HG03442 (cell line): ENCODE measurements around the gene NRXN3.
"Not testable (repeated sequence)": the region's sequence is repeated elsewhere in the genome, so short reads cannot be mapped to it uniquely, and the experiment has no call there.

Experiments used
- ATAC-seq: cut with Tn5 transposase; IDR thresholded peaks from one replicate; pipeline ENCODE4 v1.9.1; 2021; ENCODE audit warnings: mild to moderate bottlenecking, moderate library complexity; ENCODE audit not compliant: unreplicated experiment

NRXN3 gene

DNA sequence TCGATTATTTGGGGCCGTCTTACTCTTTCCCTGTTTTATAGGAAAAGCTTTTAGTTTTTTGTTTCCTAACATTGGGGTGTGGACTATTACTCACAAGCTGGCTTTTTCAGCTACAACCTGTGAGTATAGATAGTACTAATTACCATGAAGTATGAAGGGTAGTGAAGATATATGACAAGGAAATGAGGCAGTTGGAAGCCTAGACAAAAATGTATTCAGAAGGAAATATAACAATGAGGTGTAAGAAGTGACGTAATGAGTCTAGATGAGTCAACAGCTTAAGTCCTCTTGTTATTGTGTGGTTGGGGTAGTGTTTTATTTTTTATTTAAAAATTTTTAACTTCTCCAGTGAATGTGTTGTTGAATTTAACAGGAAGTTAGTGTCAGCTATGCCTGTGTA is 804.5 kb downstream of the NRXN3 start:
- no peak for ATAC-seq

DNA sequence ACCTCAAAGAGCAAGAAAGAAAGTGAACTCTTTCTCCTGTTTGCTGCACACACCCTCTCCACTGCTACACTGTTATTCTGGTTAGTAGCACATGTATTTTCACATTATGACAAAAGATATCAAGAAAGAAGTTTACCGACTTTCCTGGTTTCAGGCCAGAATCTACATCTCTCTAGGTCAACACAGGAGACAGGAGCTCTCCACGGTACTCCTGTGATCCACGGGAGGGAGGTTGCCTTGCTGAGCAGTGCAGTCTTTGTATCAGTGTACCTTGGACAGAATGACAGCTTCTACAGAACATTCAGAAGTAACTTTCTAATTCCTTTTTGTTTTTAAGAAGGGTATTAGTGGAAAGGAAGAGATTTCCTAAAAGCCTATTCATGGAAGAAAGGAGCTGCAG is 805.6 kb downstream of the NRXN3 start:
- ATAC-seq = no peak

DNA sequence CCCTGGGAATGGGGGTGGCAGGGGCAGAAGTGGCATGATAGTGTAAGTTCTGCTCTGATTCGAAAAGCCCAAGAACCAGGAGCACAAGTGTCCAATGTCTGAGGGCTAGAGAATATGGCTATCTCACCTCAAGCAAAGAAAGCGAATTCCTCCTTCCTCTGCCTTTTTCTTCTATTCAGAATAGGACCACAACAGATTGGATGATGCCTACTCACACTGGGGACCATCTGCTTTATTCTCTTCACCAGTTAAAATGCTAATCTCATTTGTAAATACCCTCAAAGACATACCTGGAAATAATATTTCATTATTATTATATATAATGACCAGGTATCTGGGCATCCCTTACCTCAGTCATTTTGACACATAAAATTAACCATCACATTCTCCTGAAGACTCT is 808.7 kb downstream of the NRXN3 start:
- ATAC-seq = no peak

DNA sequence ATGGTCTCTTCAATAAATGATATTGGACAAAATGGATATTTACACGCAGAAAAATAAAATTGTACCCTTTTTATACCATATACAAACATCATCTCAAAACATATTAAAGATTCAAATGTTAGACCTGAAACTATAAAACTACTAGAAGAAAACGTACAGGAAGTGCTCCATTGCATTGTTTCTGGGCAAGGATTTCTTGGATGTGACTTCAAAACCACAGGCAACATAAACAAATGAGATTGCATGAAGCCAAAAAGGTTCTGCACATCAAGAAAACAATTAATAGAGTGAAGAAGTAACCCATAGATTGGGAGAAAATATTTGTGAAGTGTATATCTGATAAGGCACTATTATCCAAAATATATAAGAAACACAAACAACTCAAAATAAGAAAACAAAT is 812.4 kb downstream of the NRXN3 start:
- ATAC-seq = no peak

DNA sequence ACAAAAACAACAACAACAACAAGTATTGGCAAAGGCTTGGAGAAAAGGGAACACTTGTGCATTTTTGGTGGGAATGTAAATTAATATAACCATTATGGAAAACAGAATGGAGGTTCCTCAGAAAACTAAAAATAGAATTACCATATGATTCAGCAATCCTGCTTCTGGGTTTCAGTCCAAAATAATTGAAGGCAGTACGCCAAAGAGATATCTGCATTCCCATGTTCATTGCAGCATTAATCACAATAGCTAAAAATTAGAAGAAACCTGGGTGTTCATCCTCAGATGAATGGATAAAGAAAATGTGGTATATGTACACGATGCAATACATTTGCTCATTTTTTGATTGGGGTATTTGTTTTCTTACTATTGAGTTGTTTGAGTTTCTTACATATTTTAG is 813.0 kb downstream of the NRXN3 start:
- no peak for ATAC-seq

DNA sequence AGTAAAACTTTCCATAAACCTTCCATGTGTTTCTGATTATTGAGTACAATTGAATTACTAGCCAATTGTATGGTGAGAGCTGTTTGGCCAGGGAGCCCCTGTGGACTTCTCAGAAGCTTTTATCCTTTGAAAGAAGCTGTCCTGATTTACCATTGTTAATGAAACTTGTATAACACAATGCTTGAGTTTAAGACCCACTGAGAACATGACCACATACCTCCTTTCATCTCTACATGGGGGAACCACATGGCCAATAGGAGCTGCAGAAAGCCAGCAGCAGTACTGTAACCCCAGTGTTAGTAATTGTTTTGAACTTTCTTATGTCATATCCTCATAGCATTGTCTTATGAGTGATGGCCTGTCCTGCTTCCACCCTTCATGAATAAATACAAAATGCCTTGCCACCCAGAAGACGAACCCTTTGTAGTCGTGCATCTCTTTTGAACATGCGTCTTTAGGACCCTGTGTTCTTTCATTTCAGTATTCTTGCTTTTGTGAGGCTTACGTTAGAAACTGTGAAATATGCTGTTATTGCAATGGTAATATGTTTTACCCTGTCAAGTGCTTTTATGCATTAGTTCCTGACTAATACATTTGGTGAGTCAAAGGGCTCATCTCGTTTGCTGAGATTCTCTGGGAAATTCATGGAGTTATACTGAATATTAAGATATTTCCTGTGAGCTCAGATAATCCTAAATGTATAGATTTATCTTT is 815.7 kb downstream of the NRXN3 start:
- ATAC-seq = no peak

DNA sequence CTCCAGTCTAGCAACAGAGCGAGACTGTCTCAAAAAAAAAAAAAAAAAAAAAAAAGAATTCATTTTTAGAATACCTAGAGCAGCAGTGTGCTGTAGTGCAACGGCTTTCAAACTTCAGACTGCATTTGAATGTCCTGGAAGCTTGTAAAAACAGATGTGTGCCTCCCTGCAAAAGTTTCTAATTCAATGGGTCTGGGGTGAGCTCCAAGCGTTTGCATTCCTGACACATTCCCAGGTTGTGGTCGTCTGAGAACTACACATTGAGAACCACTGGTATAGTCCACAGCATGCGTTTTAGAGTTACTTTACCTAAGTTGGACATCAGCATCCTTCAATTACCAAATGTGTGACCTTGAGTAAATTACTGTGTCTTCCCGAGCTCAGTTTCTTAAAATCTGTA is 816.8 kb downstream of the NRXN3 start:
- ATAC-seq = no peak

DNA sequence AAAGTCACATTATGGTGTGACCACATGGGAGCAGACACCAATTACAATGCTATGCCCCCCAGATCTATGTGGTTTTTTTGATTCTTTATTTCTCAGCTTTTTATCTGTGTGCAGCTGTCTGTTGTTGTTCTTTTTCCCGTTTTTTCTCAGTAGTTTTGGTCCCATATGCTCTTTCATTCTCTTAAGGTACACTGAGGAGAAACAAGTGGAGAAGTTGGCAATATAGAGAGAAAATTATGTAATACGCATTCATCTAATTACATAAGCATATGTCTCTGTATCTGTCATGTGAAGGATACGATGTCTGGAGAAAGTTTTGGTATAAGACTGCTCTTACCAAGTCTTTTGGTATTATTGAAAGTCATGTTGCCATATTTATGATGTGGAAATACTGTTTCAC is 819.0 kb downstream of the NRXN3 start:
- ATAC-seq = no peak

DNA sequence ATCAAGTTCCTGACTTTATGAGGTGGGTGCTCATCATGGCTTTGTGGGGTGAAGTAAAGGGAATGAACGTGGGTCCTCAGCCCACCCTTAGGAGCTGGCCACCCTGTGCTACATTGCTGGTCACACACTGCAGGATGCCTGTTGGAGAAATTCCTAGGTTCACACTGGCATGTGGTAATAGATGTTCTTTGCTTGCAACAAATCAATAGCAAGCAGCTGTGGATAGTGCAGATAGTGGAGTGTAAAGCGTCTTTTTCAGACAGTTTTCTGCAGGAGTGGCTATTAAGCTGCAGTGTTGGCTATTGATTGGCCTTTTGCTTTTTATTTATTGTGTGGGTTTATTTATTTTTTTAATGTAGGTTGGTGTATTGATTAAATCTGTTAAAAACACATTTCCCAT is 822.7 kb downstream of the NRXN3 start:
- ATAC-seq = no peak

DNA sequence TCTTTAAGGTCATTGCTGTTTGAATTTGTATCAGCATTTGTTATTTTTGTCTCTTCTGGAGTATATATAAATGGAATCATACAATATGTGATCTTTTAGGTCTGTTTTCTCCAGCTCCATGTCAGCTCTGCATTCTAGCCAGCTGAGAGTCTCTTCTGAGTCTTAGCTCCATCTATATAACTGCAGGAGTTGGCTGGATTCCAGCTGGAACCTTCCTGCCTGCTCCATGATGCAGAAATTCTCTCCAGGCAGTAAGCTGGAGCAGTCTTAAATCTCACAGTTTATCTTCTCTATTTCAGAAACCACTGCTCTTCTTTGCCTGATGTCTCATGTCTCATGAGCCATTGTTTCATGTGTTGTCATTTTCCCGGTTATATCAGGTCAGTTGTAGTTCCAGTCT is 827.6 kb downstream of the NRXN3 start:
- ATAC-seq = no peak

DNA sequence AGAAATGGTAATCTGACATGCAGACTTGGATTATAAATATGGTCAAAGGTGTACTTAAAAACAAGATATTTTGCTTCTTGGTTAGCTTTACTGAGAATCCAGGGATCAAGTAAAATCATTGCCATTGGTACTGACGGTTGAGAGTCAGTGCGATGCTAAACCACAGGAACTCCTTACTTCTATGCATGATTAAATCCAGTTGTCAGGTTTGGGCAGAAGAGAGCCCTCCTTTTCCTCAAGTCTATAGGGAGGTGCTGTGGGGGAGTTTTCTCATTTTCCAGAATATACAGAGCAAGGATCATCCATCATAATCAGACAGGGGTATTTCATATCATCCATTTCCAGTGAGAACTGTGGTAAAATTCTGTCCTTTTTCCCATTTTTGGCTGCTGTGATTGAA is 839.1 kb downstream of the NRXN3 start:
- ATAC-seq = no peak

DNA sequence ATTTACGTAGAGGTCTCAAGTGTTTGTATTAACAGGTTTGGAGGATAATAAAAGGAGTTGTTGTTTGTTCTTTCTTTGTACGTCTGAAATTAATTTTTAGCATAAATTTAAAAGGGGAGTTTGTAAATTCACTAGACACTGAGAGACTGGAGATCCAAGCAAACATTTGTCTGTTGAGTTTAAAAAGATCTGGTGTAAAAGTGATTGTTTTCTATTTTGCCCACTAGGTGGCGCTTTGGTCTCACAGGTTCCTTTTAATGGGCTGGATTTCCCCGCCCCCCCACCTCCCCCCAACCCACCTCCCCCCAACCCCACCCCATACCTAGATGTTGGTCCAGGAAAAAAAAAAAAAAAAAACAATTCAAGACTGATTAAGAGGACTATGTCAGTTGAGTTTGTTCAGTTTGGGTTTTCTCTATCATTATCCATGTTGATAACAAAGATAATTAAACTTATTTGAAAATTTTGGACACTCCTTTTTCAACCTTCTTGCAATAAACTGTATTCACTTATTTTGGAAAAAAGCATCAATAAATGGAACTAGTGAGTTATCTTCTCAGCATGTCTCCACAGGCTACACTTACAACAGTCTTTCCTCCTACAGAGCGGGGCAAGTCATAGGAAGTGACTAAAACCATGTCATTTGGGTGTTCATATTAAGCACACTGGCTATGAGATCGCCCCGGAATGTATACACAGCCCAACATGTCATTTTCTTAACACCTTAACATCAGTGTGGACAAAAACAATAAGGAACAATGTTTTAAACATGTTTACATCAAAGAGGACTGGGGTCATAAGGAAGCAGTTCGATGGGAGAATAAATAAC is 841.1 kb downstream of the NRXN3 start:
- ATAC-seq = no peak

DNA sequence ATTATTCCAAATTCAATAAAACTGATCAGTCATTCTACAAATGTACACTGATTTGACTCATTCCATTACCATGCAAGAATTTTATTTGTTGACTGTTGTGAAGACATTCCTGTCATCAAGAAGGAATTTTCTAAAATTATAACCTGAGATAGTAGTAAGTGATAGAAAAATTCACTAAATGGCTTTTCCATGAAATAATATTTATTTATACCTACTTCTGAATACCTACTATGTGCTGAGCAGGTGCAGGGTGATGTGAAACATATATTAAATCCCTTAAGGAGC is 841.7 kb downstream of the NRXN3 start:
- ATAC-seq = no peak

DNA sequence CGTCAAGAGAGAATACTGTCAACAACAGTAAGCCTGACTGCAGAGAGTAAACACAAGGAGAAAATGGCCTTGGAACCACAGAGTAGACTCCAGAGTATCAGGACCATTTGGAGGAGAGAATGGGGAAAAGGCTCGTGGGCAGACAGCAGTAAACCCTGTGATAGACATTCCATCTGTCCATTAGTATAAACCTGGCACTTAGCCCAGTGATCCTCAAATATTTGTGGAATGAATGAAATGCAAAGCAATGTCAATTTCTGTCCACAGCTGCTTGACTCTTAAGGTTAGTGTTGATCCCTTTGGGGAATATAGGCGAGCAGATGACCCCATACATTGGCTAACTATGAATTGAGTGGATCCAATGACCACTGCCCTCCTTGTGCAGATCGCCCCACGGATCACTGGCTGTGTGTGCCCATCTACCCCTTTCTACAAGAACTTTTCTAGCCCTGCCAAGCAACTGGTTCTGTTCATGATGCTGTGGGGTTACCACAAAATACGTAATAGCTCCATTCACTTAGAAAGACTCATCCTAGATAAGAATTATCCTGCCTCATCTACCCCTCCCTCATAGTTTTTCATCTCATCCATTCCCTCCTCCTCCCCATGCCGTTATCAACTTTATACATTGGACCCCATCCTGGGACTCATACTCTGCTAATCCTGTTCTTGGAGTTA is 846.8 kb downstream of the NRXN3 start:
- ATAC-seq = no peak

DNA sequence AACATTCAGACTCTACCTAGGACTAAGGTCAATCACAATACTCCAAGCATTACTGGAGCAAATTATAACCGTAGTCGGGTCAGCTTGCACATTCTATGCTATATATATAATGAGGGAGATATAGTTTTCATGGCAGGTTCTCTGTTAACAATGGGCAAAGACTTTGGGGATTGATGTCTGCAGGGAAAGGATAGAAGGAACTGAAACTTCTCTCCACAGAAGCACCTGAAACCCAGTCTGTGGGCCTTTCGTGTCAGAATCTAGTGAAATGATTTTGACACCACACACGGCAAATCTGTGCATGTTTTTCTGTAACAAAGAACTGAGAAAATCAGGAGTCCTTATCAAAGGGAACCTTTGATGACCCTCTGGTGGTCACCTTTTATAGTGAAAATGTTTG is 847.4 kb downstream of the NRXN3 start:
- no peak for ATAC-seq

DNA sequence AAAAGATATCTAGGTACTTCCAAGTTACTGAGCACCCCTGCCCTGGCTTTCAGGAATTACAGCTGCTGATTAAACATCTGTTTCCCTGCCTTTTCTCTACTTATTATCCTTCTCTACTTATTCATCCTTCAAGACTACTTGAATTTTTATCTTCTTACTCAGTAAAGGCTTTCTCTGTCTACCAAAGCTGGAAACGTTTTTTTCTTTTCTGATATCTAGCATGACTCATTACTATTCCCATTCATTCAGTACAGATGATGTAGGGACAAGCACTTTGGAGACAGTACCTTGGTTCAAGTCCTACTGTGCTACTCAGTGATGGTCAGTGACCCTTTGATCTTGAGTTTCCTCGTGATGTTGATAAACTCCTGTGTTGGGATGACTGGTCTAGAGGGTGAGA is 848.7 kb downstream of the NRXN3 start:
- no peak for ATAC-seq

DNA sequence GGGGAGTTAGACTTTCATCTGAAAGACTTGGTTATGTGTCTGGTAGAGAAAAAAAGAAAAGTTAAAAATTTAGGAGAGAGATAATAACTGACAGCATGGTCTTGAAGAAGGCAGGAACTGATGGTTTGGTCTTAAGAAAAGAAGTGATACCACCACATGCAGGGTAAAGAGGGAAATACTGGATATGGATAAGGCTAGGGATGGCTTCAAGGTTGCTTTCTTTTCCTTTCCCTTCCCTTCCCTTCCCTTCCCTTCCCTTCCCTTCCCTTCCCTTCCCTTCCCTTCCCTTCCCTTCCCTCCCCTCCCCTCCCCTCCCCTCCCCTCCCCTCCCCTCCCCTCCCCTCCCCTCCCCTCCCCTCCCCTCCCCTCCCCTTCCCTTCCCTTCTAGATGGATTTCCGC is 849.7 kb downstream of the NRXN3 start:
- ATAC-seq = not testable (repeated sequence)

DNA sequence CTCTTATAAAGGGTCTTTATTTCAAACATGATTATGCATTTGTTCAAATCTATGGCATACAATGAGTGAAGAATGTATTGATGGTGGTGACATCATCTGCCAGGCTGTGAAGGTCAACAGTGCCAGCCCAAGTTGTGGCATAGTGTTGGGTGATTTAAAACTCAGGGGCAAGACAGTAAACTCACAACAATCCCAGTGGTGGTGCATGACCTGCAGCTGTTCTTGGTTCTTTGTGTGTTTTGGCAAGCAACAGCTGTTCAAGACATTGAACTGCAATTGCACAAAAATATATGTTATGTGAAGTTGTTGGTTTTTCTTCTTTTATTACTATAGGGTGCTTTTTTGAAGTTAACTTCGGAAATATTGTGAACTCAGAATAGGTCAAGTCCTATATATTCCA is 851.6 kb downstream of the NRXN3 start:
- ATAC-seq = no peak

DNA sequence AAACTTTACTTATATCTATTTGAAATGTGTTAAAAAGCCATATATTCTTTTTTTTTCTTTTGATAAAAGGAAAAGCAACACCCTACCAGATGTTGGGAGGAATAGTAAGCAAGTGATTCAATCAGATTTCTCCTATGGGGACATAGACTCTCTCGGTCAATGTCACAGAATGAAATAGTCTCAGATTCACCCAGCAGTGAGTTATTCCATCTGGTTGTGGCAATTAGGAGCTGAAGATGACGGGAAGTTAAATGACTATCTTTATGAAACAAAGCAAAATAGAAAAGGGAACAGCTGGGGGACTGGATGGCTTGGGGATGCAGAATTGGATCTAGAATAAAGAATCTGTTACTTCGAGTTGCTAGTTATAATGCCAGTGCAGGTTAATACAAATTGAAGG is 857.0 kb downstream of the NRXN3 start:
- no peak for ATAC-seq

DNA sequence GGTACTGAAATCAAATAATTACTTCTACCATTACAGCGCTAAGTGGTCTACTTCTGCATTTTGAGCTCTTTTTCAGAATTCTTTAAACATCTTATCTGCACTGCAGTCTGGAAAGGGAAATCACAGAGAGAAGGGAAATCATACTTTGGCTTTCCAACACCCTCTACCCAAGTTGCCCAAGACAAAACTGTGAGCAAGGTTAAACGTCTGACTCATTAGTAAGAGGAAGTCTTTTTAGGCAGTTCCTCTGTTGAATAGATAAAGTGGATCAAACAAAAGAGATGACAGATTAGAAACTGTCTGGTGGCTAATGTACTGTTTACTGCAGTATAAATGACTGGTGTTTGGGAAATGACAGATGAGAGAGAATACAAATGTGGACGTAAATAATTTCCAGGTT is 858.1 kb downstream of the NRXN3 start:
- ATAC-seq = no peak

DNA sequence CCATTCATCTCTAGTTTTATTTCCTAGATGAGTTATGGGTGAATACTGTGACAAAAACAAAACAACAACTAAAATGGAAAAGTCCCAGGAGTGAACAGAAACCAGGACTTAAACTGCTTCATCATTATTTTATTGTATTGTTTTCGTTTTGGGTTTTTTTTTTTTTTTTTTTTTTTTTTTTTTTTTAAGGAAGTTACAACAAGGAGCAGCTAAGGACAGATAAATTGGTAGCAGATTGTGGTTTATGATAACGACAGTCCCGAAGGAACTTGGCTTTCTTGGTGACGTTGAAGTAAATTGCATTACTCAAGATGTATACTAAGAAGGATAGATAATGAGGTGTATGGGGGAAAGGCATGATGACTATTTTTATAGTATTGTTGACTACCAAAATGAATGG is 866.3 kb downstream of the NRXN3 start:
- ATAC-seq = no peak

DNA sequence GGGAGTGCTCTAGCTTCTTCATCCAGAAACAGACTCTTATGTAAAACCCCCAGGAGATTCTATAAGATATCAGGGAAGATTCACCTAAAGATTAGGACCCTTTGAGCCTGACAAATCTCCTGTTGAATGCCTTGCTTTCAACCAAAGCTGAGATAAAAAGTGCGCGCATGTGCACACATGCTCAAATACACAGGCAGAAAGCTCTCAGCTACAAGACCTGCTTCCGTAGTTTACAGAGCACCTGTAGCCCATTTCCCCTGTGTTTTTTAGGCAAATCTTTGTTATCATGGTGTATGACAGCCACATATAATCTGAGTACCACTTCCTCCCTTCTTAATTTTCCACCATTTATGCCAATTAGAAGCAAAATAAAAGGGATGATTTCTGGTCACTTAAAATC is 866.9 kb downstream of the NRXN3 start:
- no peak for ATAC-seq
